Testis (tissue), 2 donors: ENCODE data around the gene ANAPC5.

Experiments used
- POLR2A ChIP-seq: fragments of 450-650 bp; IDR thresholded peaks from one replicate; pipeline ENCODE4 v1.6.1; 2017; ENCODE audit warnings: antibody characterized with exemption, mild to moderate bottlenecking, moderate library complexity
- TF ChIP-seq, protein P1 (sequence below), 3 experiments: fragments of 450-650 bp in 2 of 3; fragments of 200-600 bp in 1 of 3; sonication (generic) in 1 of 3; IDR thresholded peaks; one replicate each; pipeline ENCODE4 v1.5.1; 2016 to 2019; ENCODE audit warnings: antibody characterized with exemption in 3 of 3, mild to moderate bottlenecking in 2 of 3, moderate library complexity in 1 of 3

DNA sequence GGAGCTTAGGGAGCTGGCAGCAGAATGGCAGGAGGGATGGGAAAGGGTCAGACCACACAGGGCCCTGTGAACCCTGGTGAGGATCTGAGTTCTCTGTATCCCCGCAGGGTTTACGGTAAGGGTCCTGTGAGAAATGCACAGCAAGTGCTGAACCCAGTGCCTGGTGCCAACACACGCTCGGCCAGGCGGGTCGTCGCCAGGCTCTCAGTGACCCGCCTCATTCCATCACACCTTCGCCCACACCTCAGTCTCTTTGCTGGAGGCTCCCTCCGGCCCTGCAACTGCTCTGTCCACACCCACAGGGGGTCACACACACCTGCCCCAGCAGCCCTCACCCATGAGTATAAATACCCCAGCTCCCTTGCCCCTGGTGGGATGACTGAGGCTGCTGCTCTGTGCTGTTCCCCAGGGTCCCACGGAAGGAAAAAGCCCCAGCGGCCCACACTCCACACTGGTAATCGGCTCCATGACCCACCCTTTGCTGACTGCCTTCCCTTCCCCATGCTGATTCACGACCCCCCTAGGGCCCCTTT lies 78.8 kb downstream of the ANAPC5 start:
- TF ChIP-seq, protein P1, sequence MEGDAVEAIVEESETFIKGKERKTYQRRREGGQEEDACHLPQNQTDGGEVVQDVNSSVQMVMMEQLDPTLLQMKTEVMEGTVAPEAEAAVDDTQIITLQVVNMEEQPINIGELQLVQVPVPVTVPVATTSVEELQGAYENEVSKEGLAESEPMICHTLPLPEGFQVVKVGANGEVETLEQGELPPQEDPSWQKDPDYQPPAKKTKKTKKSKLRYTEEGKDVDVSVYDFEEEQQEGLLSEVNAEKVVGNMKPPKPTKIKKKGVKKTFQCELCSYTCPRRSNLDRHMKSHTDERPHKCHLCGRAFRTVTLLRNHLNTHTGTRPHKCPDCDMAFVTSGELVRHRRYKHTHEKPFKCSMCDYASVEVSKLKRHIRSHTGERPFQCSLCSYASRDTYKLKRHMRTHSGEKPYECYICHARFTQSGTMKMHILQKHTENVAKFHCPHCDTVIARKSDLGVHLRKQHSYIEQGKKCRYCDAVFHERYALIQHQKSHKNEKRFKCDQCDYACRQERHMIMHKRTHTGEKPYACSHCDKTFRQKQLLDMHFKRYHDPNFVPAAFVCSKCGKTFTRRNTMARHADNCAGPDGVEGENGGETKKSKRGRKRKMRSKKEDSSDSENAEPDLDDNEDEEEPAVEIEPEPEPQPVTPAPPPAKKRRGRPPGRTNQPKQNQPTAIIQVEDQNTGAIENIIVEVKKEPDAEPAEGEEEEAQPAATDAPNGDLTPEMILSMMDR (IDR thresholded peaks at IDR 0.05), result no peak
- TF ChIP-seq POLR2A, result no peak
